SHP77 (cell line): Measurements from ENCODE around the gene APLP2.

Source experiments
- DNase-seq, 2 experiments: peaks; one replicate each; lab custom pipeline; 2025; lab: John Stamatoyannopoulos, UW

APLP2 gene

GRCh38 chr11:130118636-130119387 is 49.1 kb downstream of the APLP2 start:
- DNase-seq: no peak

- DNase-seq: no peak
These were observed 50.4 kb downstream of the APLP2 start for GRCh38 chr11:130120045-130120444.

GRCh38 chr11:130121445-130121978 is 51.8 kb downstream of the APLP2 start:
- no peak for DNase-seq

GRCh38 chr11:130122141-130122575 is 52.5 kb downstream of the APLP2 start:
- DNase-seq: no peak

- DNase-seq: no peak
These were observed 53.8 kb downstream of the APLP2 start for GRCh38 chr11:130123414-130124040.

GRCh38 chr11:130124096-130124495 is 54.4 kb downstream of the APLP2 start:
- no peak for DNase-seq

GRCh38 chr11:130125638-130126037 is 55.9 kb downstream of the APLP2 start:
- DNase-seq: no peak

GRCh38 chr11:130126516-130126915 is 56.8 kb downstream of the APLP2 start:
- no peak for DNase-seq

- no peak for DNase-seq
These were observed 57.8 kb downstream of the APLP2 start for GRCh38 chr11:130127509-130127908.

- no peak for DNase-seq
These were observed 58.9 kb downstream of the APLP2 start for GRCh38 chr11:130128626-130129025.

GRCh38 chr11:130129922-130130321 is 60.2 kb downstream of the APLP2 start:
- DNase-seq: no peak

- peak; percentile 15 to 48 for DNase-seq
These were observed 62.5 kb downstream of the APLP2 start for GRCh38 chr11:130131961-130132850.

- DNase-seq: no peak
These were observed 64.0 kb downstream of the APLP2 start for GRCh38 chr11:130133716-130134115.

- no peak for DNase-seq
These were observed 66.4 kb downstream of the APLP2 start for GRCh38 chr11:130136107-130136506.

GRCh38 chr11:130137999-130138398 is 68.3 kb downstream of the APLP2 start:
- no peak for DNase-seq

- no peak for DNase-seq
These were observed 69.7 kb downstream of the APLP2 start for GRCh38 chr11:130139401-130139800.

GRCh38 chr11:130141561-130142341 is 72.1 kb downstream of the APLP2 start:
- DNase-seq: no peak

- DNase-seq: no peak
These were observed 74.4 kb downstream of the APLP2 start for GRCh38 chr11:130144141-130144540.

GRCh38 chr11:130144861-130145281 is 75.2 kb downstream of the APLP2 start:
- no peak for DNase-seq

GRCh38 chr11:130145311-130145812 is 75.7 kb downstream of the APLP2 start:
- no peak for DNase-seq
